Measurements from ENCODE around the gene TSPO2. TPM values are rescaled to one million over a fixed set of nuclear protein-coding genes. Genes with fewer than 3 reads are reported as not detected.

The TSPO2 gene
- total RNA-seq (2022; extraction: Qiagen RNA extraction; ENCODE audit: low read depth): not detected in 5 replicates

GRCh38 chr6:41042226-41043055 lies at the start of gene TSPO2:
TSPO2 (plus strand) TSS chr6:41042467; CDS start chr6:41042986, 519 bp downstream.

GRCh38 chr6:41039060-41039998 lies 2.9 kb upstream of the TSPO2 start, which contains the start of gene UNC5CL:
UNC5CL (minus strand) TSS chr6:41039221; CDS start chr6:41035074, 4,147 bp downstream.

GRCh38 chr6:41053041-41053440 lies 10.8 kb downstream of the TSPO2 start, which contains the start of gene APOBEC2:
APOBEC2 (plus strand) TSS chr6:41053202; CDS start chr6:41053348, 146 bp downstream.

GRCh38 chr6:41071923-41072835 lies 29.9 kb downstream of the TSPO2 start, which contains the start of gene OARD1:
OARD1 (minus strand) TSS chr6:41072356; CDS start chr6:41071634, 722 bp downstream.

GRCh38 chr6:41072836-41073202 lies 30.6 kb downstream of the TSPO2 start, which contains the start of gene NFYA:
NFYA (plus strand) TSS chr6:41072974; CDS start chr6:41079090, 6,116 bp downstream.

Other genes with a start within 250 kb of the TSPO2 start
- gene UNC5CL, start 3.2 kb upstream of the TSPO2 start, total RNA-seq (2022; extraction: Qiagen RNA extraction; ENCODE audit: low read depth): 0.28 to 0.38 TPM (median 0.33 TPM) in 5 replicates
- not detected in 5 replicates for gene APOBEC2, start 10.7 kb downstream of the TSPO2 start, total RNA-seq (2022; extraction: Qiagen RNA extraction; ENCODE audit: low read depth)
- 19.0 to 22.8 TPM (median 19.6 TPM) in 5 replicates for gene OARD1, start 29.9 kb downstream of the TSPO2 start, total RNA-seq (2022; extraction: Qiagen RNA extraction; ENCODE audit: low read depth)
- 12.5 to 16.6 TPM (median 15.6 TPM) in 5 replicates for gene NFYA, start 30.5 kb downstream of the TSPO2 start, total RNA-seq (2022; extraction: Qiagen RNA extraction; ENCODE audit: low read depth)
- gene TREML1, start 111.9 kb downstream of the TSPO2 start, total RNA-seq (2022; extraction: Qiagen RNA extraction; ENCODE audit: low read depth): not detected in 5 replicates
- 0.09 TPM in 1 of 5 replicates, not detected in the others for gene TREM2, start 120.6 kb downstream of the TSPO2 start, total RNA-seq (2022; extraction: Qiagen RNA extraction; ENCODE audit: low read depth)
- not detected in 5 replicates for gene TREML2, start 158.7 kb downstream of the TSPO2 start, total RNA-seq (2022; extraction: Qiagen RNA extraction; ENCODE audit: low read depth)
- gene TREML4, start 185.9 kb downstream of the TSPO2 start, total RNA-seq (2022; extraction: Qiagen RNA extraction; ENCODE audit: low read depth): not detected in 5 replicates
- 0.09 to 0.30 TPM (median 0.13 TPM) in 4 of 5 replicates, not detected in the other for gene TREM1, start 244.2 kb downstream of the TSPO2 start, total RNA-seq (2022; extraction: Qiagen RNA extraction; ENCODE audit: low read depth)

All from A549 treated with DMSO at 1 μM for 4 hours (cell line).